HG03135 (cell line): ENCODE data around the gene UNC5C.

Experiments
- ATAC-seq: cut with Tn5 transposase; IDR thresholded peaks from one replicate; pipeline ENCODE4 v1.9.1; 2021; ENCODE audit warnings: mild to moderate bottlenecking, moderate library complexity; ENCODE audit not compliant: unreplicated experiment

The UNC5C gene

DNA sequence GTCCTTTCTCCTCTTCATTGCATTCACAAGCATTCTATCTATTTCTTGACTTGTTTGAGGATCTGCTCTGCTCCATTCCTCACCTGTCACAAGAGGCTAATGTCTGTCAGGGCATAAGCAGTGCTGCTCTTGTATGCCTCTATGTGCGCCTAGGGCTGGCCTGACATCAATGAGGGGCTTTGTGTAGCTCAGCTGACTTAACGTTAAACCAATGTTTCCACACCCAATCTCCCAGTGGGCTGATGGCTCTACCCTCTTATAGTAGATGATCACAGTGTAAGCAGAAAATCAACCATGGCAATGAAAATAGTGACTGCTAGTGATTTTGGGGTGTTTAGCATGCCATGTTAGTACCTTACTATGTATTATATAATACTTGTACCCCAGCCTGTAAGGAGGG is 139.0 kb downstream of the UNC5C start:
- no peak for ATAC-seq

DNA sequence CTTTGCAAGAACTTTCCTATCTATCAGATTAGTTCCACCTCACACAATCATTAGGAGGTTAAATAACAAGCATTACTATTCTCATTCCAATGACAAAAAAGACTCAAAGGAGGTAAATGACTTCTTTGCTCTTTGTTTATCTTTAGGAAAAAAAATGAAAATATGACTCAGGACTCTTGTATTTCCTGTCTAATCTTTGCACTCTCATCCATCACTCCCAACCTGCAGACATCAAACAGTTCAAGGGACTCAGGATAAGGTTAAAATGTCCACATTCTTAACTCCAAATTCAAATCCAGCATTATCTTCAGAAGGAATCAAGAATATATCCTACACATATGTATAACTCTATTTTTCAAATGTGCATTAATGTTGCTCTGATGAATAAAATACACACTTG is 139.6 kb downstream of the UNC5C start:
- ATAC-seq: no peak

DNA sequence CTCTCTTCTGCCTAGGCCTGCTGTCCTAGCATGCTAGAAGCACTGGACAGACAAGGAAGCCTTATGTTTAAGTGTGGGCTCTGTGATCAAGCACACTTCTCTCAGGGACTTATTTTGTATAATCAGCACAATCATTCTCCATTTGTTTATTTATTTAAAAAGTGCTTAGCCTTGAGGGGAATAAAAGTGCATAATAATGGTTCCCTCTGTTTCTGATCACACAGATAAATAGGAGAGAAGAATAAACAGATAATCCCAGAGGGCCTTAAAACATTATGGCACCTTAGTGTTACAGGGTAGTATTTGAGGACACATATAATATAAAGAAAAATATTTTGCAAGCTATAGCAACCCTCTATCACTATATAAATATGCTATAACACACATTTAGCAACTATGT is 146.5 kb downstream of the UNC5C start:
- ATAC-seq: no peak

DNA sequence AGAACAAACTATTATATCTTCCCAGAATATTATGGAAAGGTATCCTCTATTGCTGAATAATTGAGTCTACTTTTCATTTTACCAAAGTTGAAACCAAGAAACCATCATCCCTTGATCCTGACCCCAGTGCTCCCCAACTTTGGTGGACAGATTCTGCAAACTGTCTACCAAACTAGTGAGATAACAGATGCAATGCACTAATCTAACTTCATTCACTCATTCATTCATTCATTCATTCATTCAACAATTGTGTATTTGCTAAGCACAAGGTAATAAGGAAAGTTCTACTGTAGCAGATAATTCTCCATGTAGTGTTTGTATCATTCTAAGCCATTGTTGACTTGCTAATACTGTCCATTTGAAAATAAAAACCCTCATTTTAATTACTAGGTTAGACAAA is 150.6 kb downstream of the UNC5C start:
- no peak for ATAC-seq

DNA sequence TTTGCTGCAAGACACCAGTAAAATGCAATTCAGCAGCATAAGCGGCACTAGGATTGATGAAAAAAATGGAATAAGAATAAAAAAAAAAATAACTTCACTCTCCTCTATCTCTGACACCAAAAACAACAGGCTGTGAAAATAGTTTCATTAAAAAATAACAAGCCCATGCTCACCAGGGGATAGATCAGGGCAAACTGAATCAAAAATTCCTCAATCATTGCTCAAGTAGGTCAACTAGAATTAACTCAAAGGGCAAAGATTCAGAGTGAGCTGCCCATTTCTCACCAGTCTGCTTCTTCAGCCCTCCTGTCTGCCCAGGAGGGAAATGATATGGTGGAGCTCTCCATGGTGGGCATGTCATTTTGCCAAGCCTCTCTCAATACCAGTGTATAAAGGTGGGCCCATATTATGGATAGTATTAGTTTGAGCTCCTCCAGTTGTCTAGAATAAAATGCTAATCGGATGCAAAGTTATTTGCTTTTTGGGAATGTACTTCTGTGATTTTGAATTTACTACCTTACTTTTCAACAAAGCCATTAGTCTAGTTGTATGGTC is 153.9 kb downstream of the UNC5C start:
- no peak for ATAC-seq

DNA sequence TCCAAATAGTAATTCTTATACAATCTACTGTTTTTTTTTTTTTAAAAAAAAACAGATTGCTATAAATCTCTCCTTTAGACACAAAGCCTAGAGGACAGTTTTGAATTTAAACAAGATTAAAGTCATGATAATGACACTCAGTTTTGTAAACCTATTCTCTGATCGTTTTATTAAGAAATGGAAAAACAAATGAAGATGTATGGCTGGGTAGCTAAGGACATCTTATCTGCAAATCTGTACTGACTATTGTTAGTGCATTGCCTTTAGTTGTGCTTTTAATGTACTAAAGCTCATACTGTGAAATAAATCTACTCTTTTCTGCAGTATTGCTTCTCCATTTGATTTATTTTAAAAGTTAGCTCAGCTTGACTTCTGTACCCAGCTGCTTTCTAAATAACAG is 155.0 kb downstream of the UNC5C start:
- no peak for ATAC-seq

DNA sequence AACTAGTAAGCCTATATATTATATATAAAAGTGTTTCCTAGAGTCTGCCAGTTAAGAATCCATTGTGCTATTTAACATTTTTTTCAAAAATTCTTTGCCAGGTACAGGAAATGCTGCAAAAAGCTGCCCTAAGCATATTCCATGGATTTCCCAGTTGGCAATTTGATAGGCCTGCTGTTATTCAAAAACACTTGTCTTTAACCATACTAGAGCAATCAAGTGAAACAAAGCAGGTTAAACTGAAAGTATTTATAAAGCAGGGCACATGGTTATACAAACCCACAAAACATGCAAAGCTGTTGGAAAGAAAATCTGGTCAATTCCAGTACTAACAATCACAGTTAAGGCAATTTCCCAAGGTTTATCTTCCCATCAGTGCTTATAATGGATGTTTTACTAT is 159.9 kb downstream of the UNC5C start:
- no peak for ATAC-seq

DNA sequence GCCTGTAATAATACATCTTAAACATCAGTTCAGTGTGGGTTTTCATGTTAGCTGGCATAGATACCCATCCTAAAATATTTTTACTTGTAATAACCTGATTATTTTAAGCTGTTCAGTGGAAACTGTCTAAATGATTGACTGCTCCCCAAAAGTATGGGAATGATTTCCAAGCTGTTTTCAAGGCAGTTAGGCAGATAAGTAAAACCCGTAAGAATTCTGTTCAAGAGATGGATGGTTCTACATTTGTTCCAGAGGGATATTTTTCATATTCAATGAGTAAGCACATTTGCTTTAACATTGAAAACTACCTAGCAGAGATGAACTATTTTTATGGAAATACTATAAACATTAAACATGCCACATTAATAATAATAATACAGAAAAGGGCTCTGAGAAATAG is 161.1 kb downstream of the UNC5C start:
- no peak for ATAC-seq

DNA sequence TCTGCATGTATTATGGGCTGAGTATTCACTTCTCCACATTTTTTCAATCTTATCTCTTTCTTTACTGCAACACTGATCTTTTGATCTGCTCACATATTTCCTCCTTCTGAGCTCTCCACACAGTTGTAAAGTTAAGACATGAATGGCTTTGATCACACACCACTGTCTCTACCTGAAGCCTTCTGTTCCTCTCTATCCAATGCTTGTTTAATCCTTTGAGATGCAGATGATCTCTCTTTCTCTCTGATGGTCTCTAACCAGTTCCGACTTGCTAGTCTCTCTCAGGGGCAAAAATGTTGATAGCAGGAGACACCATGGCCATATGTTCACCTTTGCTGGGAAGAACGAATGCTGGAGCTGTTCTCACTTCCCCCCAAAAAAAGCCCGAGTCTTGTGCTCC is 162.4 kb downstream of the UNC5C start:
- no peak for ATAC-seq

DNA sequence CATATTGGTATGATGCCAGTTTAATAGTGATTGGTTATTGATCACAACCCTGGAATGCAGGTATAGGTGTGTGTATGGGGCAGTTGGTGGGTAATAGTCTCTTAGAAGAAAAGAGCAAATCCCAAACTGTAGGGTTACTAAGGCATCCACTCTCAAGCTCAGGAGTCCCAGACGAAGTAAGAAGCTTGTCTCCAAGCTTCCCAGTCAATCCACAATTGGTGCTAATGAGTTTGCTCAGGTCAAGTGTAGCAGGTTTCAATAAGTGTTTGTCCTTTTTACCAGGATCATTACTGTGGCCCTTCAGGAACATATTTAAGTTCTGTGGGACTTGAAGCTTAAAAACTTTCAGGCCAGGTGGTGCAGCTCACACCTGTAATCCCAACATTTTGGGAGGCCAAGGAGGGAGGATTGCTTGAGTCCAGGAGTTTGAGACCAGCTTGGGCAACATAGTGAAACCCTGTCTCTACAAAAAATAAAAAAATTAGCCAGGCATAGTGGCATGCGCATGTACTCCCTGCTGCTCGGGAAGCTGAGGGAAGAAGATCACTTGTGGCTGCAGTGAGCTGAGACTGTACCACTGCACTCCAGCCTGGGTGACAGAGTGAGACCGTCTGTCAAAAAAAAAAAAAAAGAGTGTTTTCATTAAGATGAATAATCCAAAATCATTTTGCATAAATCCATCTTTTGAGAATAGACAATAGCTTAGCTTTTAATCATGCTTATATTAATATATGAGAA is 166.8 kb downstream of the UNC5C start:
- ATAC-seq: no peak

DNA sequence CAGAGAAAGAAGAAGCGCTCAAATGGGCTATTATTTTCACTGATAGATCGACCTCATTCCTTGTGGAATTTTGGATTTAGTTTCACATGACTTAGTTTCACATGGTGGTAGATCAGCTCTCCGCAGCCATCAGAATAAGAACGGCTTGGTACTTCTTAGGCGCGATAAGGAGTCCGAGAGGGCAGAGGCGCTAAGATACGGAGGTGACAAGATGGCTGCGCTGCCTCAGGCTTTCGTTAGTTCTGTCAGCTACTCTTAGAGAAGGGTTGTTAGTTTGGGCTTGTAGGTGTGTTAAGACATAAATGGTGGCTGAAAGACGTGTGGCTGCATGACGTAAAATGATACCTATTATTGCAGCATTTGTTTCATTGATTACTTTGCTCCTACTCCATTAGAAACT is 169.1 kb downstream of the UNC5C start:
- no peak for ATAC-seq

DNA sequence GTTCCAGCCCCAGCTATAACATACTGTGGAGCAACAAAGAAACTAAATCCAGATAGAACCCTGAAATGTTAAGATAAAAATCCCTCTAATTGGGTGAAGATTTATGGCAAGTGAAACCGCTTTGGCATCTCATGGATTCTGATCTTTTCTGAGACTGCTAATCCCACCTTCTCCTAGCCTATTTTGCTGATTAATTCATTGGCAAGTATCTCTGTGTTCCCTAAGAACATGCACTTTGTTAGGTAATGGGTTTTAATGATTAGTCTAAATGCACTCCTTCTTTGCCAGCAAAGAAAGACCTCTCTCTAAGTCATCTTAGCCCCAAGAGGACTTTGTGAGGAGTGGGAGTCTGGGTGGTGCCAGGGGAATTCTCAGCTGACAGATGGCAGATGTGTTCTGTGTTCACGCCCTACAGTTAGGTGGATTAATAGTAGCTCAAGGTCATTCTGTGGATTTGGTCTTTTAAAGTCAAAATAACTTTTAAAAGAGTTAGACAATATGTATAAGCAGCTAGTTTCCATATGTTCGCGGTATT is 171.3 kb downstream of the UNC5C start:
- ATAC-seq: no peak

DNA sequence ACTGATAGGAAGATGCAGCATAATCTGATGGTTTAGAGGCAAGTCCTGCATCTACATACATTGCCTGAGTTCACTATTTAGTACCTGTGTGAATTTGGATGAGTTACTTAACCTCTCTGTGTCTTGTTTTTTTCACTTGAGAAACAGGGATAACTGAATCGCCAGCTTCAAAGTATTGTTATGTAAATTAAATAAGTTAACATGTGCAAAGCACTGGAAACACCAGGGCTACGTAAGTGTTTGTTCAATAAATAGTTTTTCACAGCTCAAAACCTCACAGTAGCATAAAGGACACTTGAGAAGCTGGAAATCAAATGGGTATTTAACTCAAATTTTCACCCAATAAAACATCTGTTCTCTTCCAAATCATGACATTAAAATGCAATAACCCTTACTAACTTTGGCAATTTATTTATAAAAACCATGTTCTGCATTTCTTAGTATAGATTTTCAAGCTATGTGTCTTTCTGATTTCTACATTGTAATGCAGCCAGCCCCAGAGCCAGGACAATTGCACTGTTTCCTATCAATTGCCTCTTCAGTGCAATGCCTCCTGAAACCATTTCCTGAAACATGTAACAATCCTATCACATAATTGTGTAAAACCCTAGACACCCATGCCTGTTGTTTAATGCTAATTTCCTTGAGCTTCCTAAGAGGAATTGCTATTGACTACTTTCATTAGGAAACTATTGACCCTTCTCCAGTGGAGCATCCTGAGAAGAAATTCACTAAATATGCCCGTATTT is 177.1 kb downstream of the UNC5C start:
- ATAC-seq: no peak

DNA sequence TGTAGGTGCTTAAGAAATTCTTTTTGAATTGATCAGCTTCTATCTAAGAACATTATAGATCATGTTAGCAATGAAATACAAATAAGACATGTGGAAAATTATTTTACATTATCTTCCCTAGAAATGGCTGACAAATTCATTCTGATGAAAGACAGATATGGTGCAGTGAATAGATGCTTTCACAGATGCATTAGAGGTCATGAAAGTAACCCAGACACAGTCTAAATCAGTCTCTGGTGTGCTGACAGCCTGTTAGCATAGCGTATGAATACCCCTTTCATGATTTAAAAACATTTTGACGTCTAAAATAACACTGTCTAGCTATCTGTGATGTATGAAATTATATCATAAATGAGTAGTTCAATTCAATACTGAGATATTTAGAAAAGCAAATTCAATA is 180.9 kb downstream of the UNC5C start:
- ATAC-seq: no peak

DNA sequence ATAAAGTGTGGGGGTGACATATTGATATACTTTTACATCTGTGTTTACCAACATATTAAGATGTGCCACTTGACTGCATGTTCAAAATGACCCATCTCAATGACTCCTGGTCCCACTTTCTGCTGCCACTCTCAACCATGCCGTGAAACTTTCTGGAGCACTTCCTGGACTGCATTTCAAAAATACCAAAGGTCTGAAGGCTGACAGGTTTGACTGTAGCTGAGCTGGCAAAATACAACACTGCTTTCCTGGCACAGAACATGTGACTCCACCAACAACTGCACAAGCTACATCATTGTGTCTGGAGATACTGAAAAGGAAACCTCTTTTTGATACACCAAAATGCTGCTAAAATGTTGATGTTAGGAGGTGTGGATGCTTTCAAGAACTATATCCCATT is 184.8 kb downstream of the UNC5C start:
- ATAC-seq: no peak

DNA sequence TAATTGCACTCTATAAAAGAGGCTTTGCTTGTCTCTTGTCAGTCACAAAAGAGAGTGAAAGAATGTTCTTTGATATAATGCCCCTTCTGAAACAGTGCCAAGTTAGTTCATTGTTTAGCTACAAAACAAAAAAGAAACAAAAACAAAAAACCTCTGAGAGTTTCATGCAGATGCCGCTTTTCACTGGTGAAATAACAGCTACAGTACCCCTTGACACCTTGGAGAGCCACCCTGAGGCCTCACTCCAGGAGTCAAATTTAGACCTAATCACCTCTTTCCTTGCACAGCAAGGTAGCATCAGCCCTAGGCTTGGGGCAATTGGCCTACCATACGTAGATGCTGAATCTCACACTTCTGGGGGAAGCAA is 185.2 kb downstream of the UNC5C start:
- ATAC-seq: no peak

DNA sequence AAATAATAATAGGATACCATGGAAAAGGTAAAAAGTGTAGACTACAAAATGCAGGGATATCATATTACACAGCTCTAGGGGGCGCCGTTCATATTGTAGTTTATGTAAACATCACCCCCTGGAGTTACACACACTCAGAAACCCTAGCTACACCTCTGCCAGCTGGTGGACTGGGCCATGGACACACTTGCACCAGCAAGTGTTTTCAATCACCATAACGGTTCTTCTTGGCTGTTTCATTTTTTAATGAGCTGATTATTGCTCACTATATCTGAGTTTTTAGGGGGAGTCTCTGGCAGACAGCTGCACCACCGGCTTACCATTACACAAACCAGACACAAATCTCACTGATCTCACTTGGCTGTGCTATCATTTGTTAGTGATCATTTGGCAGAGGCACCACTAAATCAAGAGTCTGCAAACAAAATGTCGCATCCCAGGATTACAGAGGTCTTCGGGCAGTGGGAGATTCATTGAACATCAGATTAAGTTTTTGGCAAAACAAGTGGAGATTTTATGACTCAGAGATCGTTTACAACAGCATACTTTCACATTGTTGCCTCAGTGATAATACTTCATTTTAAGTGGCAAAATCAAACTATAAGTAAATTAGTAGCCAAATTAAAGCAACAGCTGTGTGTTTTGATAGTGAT is 185.7 kb downstream of the UNC5C start:
- ATAC-seq: no peak

DNA sequence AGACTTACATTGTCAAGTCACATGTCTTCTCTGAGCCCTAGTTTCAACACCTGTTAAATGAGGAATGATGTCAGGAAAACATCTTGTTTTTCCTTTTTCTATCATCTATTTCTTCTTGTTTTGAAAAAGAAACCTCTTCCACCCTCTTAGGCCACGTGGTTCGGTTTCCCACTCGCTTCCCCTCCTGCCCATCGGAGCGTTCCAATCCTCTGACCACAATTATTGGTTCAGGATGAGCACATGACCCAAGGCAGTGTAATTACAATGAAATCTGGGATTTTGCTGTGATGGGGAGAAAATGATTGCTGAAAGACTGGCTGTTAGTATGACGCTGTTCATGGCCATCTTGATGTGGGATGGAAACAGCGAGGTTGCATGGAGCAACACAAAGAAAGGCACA is 186.7 kb downstream of the UNC5C start:
- no peak for ATAC-seq

DNA sequence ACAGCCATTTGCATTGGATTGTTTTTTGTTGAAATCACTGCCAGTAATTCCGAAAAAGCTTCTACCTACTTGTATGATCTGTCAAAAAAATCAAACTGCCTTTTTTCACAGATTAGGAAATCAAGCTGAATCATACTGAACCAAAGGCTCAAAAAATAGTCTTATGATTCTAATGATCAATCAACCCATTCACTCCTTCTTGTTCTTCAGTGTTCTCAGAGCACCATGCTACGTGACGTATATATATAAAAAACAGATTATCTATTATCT is 187.1 kb downstream of the UNC5C start:
- ATAC-seq: no peak

DNA sequence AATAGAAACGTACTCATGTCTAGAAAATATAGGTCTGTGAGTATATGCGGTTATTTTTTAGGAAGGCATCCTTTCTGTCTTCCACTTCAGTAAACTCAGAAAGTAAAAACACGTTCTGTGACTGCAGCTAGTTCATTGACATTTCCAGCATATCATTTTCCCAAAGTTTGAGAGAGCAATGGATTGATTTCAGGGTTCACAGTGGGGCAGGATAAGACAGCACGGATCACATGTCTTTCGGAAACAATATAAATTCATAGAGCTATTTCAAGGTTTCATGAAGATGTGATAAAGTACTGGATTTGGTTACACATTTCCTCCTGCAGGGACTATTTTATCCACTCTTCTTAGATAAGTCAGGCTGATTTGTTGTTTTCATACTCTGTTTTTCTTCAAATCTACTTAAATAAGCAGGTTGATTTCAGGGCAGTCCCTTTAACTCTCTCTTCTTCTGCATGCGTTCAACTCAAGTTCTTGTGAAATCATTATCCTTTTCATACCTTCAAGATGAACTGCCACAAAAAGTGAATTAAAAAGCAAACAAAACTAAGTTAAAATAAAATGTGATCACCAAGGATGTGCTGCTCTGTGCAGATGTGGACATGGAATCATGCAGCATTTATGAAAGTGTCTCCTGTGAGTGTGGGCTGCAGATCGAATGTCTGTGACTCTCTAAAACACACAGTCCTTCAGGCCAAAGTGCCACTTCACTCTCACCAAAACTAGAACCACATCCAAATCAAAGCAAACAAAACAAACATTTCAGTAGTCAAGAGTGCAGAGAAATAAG is 187.7 kb downstream of the UNC5C start:
- no peak for ATAC-seq

DNA sequence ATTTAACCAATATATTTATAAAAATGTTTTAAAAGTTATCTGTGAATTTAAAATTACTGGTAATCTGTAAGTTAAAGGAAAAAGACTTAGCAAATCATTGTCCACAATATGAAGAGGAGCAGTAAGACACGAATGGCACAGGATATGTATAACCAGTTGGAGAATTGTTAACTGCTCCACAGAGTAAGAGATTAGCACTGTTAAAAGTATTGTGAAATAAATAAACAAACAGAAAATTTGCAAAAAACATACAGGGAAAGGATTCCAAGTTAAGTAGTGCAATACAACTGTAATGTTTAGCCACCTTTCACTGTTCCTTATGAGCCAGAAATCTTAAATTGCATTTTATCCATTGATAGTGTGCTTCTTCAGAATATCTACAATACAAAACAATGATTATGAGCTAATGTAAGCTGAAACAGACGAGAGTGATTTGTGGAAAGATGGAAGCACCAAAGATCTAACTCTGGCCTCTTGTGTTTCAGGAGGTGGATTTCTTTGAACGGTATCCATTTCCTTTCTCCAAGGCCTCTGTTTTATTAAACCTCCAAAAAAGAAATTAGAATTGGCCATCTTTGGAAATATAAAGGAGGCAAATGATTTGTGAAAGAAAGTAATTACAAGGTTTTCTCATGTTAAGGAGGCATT is 188.4 kb downstream of the UNC5C start:
- no peak for ATAC-seq
